Erythroblast (primary cell): ENCODE results near the gene HNRNPC.
"Not testable (repeated sequence)": the region's sequence is repeated elsewhere in the genome, so short reads cannot be mapped to it uniquely, and the experiment has no call there.

ENCODE experiments used
- GATA1 ChIP-seq: IDR thresholded peaks from 2 replicates; pipeline ENCODE4 v1.6.1; 2011; ENCODE audit warnings: low read depth, mild to moderate bottlenecking, control low read depth, low read length, moderate library complexity
- POLR2A ChIP-seq: IDR thresholded peaks from 2 replicates; pipeline ENCODE4 v1.6.1; 2011; ENCODE audit warnings: mild to moderate bottlenecking, low read length

DNA sequence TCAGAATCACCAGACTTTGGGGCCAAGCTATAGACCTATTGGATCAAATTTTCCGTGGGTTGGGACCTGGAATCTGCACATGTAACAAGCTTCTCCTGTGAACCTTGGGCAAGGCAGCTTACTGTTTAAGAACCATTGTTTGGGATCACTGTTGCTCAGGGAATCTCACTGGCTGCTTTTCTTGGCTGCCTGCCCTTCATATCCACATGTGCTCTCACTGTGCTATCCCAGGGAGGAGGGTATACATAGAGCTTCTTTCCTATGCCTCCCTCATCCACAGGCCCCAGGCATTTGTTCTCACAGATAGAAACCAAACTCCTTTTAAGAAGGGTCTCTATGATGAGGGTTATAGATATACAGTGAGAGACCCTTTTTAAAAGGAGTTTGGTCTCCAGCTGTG, 103.6 kb downstream of the HNRNPC start:
- not testable (repeated sequence) for TF ChIP-seq POLR2A, GATA1
